HG02938 (cell line): ENCODE measurements around the gene ABTB1.
"Not testable (repeated sequence)": the region's sequence is repeated elsewhere in the genome, so short reads cannot be mapped to it uniquely, and the experiment has no call there.

Experiments
- ATAC-seq: cut with Tn5 transposase; IDR thresholded peaks from one replicate; pipeline ENCODE4 v1.9.1; 2021; ENCODE audit warnings: mild to moderate bottlenecking, moderate library complexity; ENCODE audit not compliant: unreplicated experiment

The ABTB1 gene

DNA sequence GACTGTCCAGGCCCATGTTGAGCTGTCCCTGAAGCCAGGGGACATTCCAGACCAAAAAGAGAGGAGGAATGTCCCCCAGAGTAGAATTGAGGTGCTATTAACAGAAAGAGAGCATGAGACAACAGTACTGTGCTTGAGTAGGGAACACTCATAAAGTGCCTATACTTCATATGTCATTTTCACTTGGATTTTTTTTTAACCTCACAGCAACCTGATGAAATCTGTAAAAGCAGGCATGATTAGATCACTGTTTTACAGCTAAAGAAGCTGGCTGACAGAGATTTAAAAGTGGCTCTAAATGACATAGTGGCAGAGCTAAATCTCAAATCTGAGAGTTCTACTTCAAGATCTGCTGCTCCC is 24.9 kb upstream of the ABTB1 start:
- no peak for ATAC-seq

DNA sequence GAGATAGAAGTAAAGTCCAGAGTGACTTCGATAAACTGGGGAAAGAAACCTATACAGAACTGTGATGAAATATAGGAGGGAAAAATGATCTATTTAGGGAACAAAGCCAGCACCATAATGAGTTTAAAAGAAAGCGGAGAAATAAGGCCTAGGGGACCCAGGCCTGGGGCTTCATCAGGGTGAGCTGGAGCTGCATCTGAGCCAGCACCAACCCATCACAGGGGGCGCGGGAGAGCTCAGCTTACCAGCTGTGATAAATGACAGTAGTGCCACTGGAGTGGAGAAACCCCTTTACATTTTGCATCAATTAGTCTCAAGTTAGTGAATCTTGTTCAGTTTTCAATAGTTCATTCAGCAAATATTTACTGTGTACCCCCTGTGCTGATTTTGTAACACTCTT is 22.5 kb upstream of the ABTB1 start:
- no peak for ATAC-seq

DNA sequence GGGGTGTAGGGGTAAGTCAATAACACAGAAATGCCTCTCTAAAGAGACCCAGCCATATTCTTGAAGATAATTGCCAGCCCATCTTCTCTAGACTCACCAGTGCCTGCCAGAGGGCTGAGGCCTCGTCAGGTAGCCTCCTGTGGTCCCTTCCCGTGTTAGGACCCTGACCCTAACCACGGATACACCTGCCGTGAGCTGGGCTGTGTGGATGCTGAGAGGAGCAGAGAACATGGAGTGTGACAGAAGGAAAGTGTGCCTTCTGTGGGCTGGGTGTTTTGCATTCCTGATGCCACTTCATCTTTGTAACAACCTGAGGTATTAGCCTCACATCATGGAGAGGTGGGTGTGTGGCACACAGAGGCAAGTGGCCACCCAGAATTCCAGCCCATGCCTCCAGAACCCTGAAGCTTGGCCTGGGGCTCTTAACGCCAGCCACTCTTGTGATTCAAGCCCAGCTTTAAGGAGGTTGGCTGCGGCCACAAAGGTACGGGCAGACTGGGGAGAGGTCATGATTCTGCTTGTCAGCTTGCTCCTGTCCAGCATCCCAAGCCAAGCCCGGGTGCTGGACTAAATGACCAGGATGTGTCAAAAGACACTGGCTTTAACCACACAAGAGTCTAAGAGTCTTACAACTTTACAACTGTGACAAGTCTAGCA is 21.1 kb upstream of the ABTB1 start:
- no peak for ATAC-seq

DNA sequence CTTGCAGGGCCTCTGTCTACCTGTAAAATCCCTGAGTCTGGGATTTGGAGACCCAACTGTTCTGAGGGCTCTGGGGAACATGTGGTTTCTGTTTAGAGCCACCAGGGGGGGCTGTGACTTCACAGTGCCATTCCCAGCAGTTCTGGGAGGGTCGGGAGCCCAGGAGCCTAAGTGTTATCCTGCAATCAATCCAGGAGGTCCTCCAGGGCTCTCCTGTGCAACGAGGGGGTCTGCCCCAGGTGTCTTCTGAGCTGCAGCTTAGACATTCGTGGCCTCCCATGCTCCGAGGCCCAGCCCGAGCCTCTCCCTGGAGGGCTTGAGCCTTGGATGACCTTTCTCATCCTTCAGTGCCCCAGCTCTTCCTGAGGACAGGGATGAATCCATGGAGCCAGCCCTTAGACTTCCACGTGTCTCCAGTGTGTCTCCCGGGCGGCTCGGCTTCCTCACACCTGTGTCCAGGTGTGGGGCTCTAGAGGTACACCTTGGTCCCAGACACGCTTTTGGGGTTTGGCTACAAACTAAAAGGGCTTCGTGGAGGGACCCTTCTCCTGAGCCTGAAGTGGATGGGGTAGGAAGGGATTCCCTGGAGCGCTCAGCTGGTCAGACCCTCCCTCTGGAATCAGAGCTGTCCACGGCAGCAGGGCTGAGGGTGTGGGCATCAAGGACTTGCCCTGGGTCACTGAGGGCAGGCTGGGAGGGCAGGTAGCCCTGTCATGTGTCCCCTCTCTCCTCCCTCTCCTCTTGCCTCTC is 20.3 kb upstream of the ABTB1 start:
- ATAC-seq: no peak

DNA sequence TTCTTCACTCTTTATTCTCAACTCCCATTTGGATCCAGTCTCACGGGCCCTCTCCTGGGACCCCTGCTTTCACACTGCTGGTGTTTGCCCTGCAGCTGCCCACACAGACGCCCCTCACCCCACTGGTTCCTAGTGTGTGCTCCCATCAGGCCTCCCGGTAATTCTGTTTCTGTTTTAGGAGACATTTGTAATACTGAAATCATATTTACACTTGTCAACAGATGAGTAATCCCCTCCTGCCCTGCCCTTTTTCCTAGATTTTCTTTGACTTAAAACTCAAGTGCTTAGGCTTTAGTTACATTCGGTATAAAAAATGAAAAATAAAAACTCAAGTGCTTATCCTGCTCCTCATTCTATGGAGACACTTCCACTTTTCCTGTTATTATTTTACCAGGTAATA is 18.4 kb upstream of the ABTB1 start:
- ATAC-seq: no peak

DNA sequence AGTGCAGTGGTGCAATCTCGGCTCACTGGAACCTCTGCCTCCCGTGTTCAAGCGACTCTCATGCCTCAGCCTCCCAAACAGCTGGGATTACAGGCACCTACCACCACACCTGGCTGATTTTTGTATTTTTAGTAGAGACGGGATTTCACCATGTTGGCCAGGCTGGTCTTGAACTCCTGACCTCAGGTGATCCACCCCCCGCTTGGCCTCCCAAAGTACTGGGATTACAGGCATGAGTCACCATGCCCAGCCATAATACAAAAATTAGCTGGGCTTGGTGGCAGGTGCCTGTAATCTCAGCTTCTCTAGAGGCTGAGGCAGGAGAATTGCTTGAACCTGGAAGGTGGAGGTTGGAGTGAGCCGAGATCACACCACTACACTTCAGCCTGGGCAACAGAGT is 17.8 kb upstream of the ABTB1 start:
- not testable (repeated sequence) for ATAC-seq

DNA sequence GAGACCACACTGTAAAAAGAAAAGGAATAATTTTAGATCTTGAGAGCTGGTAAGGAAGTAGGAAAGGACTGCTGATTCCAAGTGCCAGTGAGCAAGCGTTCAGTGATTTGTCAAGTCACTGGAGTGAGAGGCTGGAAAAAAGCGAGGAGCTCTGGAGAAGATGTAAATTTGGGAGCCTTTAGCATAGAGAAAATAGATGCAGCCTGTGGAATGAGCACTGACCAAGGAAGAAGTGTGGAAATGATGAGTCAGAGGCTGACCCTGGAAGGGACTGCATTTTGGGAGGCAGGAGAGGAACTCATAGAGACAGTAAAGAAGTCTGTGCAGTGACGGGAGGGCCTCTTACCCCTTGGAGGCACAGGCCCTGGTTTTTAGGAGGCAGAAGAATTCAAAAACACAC is 17.1 kb upstream of the ABTB1 start:
- ATAC-seq: no peak

DNA sequence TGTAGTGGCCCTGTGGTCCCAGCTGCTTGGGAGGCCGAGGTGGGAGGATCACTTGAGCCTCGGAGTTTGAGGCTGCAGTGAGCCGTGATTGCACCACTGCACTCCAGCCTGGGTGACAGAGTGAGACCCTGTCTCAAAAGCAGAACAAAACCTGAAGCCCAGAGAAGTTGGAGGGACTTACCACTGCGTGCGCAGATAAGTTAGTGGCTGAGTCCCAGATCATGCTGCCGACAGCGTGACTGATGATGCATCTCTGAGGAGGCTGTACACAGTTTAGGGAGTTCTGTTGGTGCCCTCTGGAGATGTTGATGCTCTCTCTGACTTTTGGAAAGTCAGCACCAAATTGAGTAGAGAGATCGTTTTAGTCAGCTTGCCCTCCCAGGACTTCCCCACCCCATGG is 15.8 kb upstream of the ABTB1 start:
- ATAC-seq: no peak

DNA sequence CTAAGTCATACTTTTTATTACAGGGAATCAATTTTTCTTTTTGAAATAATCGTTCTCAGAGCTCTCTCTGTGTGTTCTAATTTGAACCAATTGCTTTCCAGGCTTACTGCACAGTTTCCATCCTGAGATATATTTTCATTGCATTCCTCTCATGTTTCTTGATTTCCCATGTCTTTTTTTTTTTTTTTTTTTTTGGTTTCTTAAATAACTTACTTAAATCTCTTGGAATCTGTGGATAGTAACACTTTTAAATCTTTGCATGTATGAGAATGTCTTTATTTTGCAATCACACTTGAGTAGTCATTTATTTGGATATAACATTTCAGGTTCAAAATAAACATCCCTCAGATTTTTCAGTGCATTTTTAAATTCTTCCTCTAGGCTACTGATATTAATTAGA is 14.5 kb upstream of the ABTB1 start:
- ATAC-seq: no peak

DNA sequence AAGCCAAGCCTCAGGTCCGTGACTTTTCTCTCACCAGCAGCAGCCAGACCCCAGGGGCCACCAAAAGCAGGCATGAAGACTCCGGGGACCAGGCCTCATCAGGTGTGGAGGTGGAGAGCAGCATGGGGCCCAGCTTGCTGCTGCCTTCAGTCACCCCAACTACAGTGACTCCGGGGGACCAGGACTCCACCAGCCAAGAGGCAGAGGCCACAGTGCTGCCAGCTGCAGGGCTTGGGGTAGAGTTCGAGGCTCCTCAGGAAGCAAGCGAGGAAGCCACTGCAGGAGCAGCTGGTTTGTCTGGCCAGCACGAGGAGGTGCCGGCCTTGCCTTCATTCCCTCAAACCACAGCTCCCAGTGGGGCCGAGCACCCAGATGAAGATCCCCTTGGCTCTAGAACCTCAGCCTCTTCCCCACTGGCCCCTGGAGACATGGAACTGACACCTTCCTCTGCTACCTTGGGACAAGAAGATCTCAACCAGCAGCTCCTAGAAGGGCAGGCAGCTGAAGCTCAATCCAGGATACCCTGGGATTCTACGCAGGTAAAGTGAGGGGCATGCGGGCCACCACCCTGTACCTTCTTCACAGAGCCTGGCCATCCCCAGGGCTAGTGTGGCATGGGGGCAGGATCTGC is 12.0 kb upstream of the ABTB1 start:
- no peak for ATAC-seq

DNA sequence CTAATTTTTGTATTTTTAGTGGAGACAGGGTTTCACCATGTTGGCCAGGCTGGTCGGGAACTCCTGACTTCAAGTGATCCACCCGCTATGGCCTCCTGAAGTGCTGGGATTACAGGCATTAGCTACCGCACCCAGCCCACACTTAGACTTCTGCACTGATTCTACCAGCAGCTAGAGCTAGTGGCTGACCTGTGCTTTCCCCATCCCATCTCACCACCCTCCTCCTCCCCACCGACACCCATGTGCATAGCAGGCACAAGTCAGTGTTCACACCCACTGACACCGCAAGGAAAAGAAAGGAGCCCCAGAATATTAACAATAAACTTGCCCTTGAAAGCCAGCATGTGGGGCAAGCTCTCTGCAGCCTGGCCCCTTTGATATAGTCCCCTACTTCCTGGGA is 11.2 kb upstream of the ABTB1 start:
- no peak for ATAC-seq

DNA sequence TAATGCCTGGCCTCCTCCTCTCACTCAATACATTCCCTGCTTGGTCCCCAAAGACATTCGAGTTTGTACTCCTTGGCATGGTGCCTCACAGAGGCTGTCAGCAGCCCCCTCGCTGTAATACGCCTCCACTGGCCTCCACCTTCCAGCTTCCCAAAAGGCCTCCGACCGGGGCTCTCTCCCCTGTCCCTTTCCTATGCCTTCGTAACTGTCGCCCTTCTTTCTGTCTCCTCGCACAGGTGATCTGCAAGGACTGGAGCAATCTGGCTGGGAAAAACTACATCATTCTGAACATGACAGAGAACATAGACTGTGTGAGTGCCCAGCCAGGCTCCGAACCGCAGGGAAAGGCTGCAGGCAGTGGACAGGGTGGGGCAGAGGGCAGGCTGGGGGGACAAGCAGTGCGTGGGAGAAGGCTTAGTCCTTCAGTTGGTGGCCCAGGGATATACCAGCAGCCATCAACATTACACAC is 10.7 kb upstream of the ABTB1 start:
- no peak for ATAC-seq

DNA sequence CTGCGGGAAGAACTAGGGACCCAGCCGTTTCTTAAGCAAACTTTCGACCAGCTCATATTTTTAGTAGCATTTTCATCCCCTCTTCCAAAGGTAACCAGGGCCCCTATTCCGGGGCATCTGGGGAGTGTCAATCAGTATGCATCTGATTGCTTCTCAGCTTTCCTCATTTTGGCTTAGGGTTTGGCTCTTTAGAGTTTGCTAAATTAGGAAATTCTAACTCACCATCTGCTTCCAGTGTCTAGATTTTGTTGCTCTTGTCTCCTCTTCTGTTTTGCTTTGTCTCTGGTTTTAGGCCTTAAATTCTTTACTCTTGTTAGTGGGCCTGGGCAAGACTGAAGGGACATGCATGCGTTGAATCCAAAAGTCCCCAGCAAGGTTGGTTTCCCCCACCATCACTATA is 9.6 kb upstream of the ABTB1 start:
- no peak for ATAC-seq

DNA sequence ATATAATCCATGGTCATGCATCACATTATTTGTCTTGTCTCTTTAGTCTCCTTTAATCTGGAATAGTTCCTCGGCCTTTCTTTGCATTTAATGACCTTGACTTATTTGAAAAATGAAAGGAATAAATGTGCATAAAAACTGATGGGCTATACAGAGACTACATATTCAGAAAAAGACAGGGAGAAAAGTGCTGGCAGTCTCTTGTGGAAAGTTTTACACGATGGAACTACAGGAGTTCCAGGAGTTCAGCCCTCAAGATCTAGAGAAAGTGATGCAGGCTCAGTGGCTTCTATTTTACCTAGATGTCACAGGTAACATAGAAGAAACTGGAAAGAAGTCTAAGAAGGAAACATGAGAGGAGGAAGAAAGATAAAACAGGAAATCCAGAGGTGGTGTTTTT is 7.6 kb upstream of the ABTB1 start:
- no peak for ATAC-seq

DNA sequence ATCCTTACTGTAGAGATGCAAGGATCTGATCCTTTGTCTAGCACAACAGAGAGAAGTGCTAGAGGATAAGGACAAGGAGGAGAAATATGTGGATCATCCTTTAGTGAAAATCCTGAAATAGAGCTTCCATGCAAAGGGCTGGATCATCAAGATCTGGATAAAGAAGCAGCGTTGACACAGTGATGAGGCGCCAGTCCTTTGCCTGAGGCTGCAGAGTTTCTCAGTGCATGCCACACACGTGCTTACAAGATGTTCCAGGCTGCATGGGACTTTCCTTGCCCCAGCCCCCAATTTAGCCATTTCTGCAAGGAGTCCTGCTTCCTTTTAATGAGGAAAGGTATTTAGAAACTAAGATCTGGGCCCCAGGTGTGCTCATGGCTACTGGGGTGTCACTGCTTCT is 7.2 kb upstream of the ABTB1 start:
- ATAC-seq: no peak

DNA sequence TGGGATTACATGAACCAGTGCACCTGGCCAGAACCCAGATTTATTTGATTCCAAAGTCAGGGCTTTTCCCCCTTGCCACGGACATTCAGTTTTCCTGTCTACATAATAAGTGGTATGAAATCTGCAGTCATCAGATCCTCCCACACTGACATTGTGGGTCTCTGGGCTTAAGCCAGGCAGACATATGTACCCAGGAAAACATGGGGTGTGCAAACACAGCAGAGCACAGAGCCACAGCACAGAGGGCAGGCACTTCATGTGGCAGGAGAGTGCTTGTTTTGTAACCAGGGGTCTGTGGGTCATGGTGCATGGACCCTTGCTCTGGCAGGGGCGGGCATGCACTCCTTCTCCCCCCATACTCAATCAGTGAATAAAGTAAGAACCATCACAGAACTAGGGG is 6.1 kb upstream of the ABTB1 start:
- ATAC-seq: no peak

DNA sequence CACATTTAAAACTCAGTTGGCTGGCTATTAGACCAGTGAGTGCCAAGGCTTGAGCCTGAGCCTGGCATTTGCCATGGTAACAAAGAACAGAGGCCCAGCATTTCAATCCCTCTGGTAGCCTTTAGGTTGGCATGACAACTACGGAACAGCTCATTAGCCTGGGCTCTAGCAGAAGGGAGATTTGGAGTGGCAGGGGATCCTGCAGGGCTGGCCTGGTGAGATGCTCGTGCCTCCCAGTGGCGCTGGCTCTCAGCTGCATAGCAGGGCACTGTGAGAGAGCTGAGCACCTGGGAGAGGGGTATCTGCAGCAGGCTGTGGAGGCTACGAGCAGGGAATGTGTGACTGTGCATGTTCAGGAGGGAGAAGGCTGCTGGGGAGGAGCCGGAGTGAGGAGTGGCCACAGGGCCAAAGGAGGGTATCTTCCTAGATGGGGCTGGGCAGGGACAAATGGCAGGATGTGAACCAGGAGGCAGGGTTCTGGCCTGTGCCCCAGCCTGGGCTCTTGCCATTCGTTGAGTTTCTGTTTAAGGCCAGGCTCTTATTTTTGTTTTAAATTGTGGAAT is 5.6 kb upstream of the ABTB1 start:
- no peak for ATAC-seq

DNA sequence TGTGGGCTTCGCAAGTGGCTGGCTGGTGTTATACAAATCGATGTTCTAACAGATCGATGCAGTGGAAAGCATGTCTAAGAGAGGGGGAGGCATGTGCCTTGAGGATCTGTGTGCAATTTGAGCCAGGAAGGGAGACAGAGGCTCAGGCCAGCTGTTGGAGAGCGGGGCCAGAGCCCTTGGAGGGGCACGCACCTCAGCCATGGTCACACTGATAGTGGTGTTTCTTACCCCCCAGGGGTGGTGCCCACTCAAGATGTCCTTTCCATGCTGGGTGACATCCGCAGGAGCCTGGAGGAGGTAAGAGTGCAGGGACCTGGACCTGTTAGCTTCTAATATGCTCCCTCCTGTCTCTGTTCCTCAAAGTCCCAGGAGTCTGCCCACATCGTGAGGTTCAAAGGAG is 3.8 kb upstream of the ABTB1 start:
- ATAC-seq: no peak

DNA sequence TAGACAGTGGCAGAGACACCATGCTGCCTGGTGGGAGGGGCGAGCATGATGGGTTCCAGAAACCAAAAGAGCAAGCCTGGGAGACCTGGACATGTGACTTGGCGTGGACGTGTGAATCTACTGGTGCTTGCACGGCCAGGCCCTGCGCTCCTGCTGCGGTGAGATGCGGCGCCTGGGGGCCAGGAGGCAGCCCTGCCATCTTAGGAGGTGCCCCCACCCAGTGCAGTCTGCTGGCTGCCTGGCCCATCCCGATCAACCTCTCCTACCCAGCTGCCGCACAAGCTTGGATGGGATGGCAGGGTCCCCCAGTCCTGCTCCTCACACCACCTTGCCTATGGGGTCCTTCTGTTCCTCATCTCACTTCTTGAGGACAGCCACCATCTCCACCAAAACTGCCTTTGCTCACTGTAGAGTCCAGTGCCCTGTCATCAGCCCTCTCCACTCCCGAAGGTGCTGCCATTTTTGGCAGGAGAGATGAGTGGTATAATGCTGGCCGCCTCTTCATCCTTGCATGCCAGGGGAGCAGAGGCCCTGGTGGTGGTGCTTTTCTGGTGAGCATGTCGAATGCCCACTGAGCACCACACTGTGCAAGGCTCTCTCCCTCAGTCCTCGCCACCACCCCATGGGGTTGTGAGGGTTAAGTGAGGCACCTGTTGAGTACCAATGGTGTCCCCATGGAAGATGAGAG is 3.1 kb upstream of the ABTB1 start:
- no peak for ATAC-seq

DNA sequence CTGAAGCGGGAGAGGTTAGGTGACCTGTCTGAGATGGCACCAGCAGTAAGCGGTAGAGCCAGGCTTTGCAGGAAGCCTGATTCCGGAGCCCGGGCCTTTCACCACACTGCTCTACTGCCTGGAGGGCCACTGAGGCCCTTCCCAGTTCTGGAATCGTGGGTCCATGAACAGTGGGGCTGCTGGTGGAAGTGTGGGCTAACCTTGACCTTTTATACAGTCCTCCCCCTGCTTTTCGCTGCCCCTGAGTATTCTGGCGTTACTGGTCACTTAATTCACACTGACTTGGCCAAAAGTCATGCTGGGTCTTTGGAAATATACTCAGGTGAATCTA is 2.6 kb upstream of the ABTB1 start:
- no peak for ATAC-seq

DNA sequence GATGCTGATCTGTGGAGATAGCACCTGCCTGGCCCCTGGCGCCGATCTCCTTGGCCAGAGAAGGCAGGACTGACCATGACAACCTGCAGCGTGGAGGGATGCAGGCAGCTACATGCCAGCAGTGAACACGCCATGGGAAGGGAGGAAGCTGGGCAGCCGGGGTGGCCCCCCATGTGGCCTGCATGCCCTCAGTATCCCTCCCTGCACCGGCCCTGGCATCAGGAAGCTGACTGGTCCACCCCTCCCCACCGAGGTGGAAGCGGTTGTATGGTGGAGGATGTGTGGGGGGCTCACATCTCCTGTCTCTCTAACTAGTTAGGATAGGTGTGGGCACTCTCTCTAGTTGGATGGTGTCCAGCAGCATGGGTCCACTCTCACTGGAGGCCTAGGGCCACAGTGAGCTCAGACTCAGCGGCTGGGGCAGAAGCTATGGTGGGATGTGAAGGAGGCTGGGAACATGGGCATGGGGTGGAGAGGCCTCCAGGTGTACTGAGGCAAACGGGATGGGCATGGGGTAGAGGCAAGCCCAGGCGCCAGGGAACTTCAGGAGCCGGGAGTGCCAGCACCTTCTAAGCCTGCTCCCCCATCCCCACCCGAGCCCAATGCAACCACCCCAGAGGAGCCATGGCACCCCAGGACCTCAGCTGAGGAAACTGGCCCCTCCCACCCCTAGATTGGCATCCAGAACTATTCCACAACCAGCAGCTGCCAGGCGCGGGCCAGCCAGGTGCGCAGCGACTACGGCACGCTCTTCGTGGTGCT is 1.8 kb upstream of the ABTB1 start:
- ATAC-seq: no peak
